HL-60/S4 treated with retinoic acid at 250 ng/mL for 4 days and 3 days (cell line): ENCODE data around the gene SNED1.
"Not testable (repeated sequence)": the region's sequence is repeated elsewhere in the genome, so short reads cannot be mapped to it uniquely, and the experiment has no call there.

Experiments used
- in situ Hi-C: fragments of 300-500 bp; cut with MboI; formaldehyde crosslinking; loops from 2 replicates; pipeline ENCODE4 v1.7.0; 2022; ENCODE audit warnings: low sequenced_read_pairs

SNED1 gene

GRCh38 chr2:240972201-240972600 lies 26.2 kb upstream of the SNED1 start:
- in situ Hi-C loops, result no loop called here

- in situ Hi-C loops, result no loop called here
Observed at GRCh38 chr2:240972636-240973521, 25.5 kb upstream of the SNED1 start.

- in situ Hi-C loops, result no loop called here
Observed at GRCh38 chr2:240974771-240975572, 23.4 kb upstream of the SNED1 start.

- in situ Hi-C loops, result not testable (repeated sequence)
Observed at GRCh38 chr2:240975903-240976302, 22.5 kb upstream of the SNED1 start.

- in situ Hi-C loops, result no loop called here
Observed at GRCh38 chr2:240981280-240981679, 17.1 kb upstream of the SNED1 start.

- in situ Hi-C loops, result no loop called here
Observed at GRCh38 chr2:240981871-240982800, 16.3 kb upstream of the SNED1 start.

- in situ Hi-C loops, result no loop called here
Observed at GRCh38 chr2:240982821-240983281, 15.6 kb upstream of the SNED1 start.

- in situ Hi-C loops, result no loop called here
Observed at GRCh38 chr2:240983361-240983995, 14.9 kb upstream of the SNED1 start.

- in situ Hi-C loops, result no loop called here
Observed at GRCh38 chr2:240983996-240984498, 14.4 kb upstream of the SNED1 start.

GRCh38 chr2:240985881-240986786 lies 12.3 kb upstream of the SNED1 start:
- in situ Hi-C loops, result no loop called here

GRCh38 chr2:240986787-240987411 lies 11.5 kb upstream of the SNED1 start:
- in situ Hi-C loops, result no loop called here

GRCh38 chr2:240987588-240987987 lies 10.8 kb upstream of the SNED1 start:
- in situ Hi-C loops, result no loop called here

GRCh38 chr2:240988146-240988545 lies 10.3 kb upstream of the SNED1 start:
- in situ Hi-C loops, result no loop called here

GRCh38 chr2:240988571-240989271 lies 9.7 kb upstream of the SNED1 start:
- in situ Hi-C loops, result no loop called here

- in situ Hi-C loops, result no loop called here
Observed at GRCh38 chr2:240989451-240990265, 8.8 kb upstream of the SNED1 start.

- in situ Hi-C loops, result no loop called here
Observed at GRCh38 chr2:240990266-240990529, 8.2 kb upstream of the SNED1 start.

- in situ Hi-C loops, result no loop called here
Observed at GRCh38 chr2:240990726-240991377, 7.6 kb upstream of the SNED1 start.
